HCT116 (cell line): ENCODE results near the gene TSPAN10.

Source experiments
- CTCF ChIP-seq, 3 experiments: fragments of 200-600 bp in 1 of 3; sonication (generic) in 1 of 3; IDR thresholded peaks in 2 of 3; conservative IDR thresholded peaks in 1 of 3; 2 replicates each; pipeline ENCODE4 v1.5.1; 2012 to 2017; ENCODE audit warnings: low read depth in 2 of 3, low read length in 2 of 3, antibody characterized with exemption in 1 of 3, borderline replicate concordance in 1 of 3, control low read depth in 1 of 3, mild to moderate bottlenecking in 1 of 3, mixed read lengths in 1 of 3, mixed run types in 1 of 3, moderate library complexity in 1 of 3; ENCODE audit not compliant: insufficient read depth in 1 of 3
- POLR2A ChIP-seq: IDR thresholded peaks from 2 replicates; pipeline ENCODE4 v1.7.0; 2011; ENCODE audit warnings: borderline replicate concordance; ENCODE audit not compliant: insufficient read depth, insufficient read length; ENCODE audit errors: extremely low read depth
- RAD21 ChIP-seq: IDR thresholded peaks from 2 replicates; pipeline ENCODE4 v1.6.1; 2012; ENCODE audit warnings: low read depth, mild to moderate bottlenecking
- SIN3A ChIP-seq: IDR thresholded peaks from 2 replicates; pipeline ENCODE4 v1.6.1; 2012; ENCODE audit warnings: low read depth

- TF ChIP-seq POLR2A (no peak), CTCF (IDR thresholded peaks at IDR 0.05 in 2 of 3, conservative IDR thresholded peaks at IDR 0.05 in 1 of 3; ENCODE audit: borderline replicate concordance in 1 of 3, insufficient read depth in 1 of 3, low read depth in 2 of 3, low read length in 2 of 3) (no peak), SIN3A (no peak), RAD21 (no peak)
These were observed 28.4 kb upstream of the TSPAN10 start for GRCh38 chr17:81608605-81609004.
